Fibroblast of the aortic adventitia (primary cell): Measurements from ENCODE around the gene CTNNBL1. TPM values are rescaled to one million over a fixed set of nuclear protein-coding genes. Genes with fewer than 3 reads are reported as not detected.
"Not testable (repeated sequence)": the region's sequence is repeated elsewhere in the genome, so short reads cannot be mapped to it uniquely, and the experiment has no call there.

Source experiments
- DNase-seq: peaks from one replicate; pipeline ENCODE4 v3.0.0-alpha.2; 2010; ENCODE audit warnings: low read depth
- H3K4me3 ChIP-seq: 2 replicates; pipeline ENCODE4 v1.5.1; 2011; ENCODE audit warnings: low read depth, mild to moderate bottlenecking, control low read depth, low read length, moderate library complexity
- CTCF ChIP-seq: IDR thresholded peaks from 2 replicates; pipeline ENCODE4 v1.5.1; 2011; ENCODE audit warnings: mild to moderate bottlenecking, low read length, control low read depth, inconsistent platforms; ENCODE audit not compliant: insufficient read depth
- total RNA-seq: library from RNA; depleted of rRNA; stranded (reverse); fragments of >200 nt; gene quantifications from 2 replicates; pipeline ENCODE4 v1.2.3, GENCODE V29; 2012; ENCODE audit warnings: low replicate concordance

The CTNNBL1 gene
- total RNA-seq, 1 donor, result 23.1 TPM

GRCh38 chr20:37677969-37678861 lies 15.6 kb upstream of the CTNNBL1 start:
- DNase-seq, result no peak
- no peak for TF ChIP-seq CTCF
- no peak overlapping the region for H3K4me3 ChIP-seq

- not testable (repeated sequence) for H3K4me3 ChIP-seq, DNase-seq
Measured at GRCh38 chr20:37679751-37680150, 14.1 kb upstream of the CTNNBL1 start.

DNA sequence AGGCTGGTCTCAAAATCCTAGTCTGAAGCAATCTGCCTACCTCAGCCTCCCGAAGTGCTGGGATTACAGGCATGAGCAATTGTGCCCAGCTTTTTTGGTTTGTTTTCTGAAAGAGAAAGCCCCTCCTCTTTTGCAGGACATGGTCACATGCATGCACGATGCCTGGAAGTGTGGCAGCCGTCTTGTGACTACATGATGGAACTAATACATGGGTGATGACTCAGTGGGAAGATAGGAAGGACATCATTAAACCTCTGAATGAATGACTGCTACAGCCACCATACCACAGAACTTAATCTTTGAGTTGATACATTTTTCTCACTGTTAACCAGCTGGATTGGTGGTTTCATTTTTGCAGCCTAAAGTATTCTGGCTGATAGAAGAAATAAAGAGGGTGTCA lies 13.4 kb upstream of the CTNNBL1 start:
- DNase-seq, result no peak
- TF ChIP-seq CTCF, result no peak

DNA sequence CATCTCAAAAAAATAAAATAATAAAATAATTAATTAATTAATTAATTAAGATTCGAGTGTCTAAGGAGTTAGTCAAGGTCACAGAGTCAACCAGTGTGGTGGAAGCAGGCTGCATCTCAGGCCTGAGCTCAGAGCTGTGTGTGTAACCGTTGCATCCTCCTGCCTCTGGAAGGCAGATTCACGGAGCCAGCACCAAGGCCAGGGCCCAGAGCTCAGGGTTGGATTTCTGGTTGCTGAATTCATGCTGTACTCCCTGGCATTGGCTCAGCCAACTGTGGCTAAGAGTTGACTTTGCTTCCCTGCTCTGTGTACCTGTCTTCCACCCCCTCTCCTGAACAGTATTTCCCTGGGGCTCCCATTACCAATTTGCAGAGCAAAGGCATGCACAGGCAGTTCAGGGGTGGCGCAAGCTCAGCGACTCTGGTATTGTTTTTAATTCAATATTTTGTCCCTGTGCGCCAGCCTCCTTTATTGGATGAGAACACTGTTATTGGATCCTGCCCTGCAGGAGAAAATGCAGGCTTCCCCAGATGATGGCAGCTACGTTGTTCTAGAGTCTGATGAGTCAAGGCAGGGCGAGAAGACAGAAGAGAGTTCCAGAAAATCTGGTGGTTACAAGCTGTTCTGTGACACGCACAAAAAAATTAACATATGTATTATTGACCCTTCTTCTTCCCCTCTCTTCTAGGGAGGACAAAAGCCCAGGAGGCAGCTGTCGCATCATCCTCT lies 12.3 kb upstream of the CTNNBL1 start:
- no peak overlapping the region for H3K4me3 ChIP-seq
- no peak for TF ChIP-seq CTCF
- no peak for DNase-seq

More for the DNA sequence above, 13.4 kb upstream of the CTNNBL1 start:
- no peak overlapping the region for H3K4me3 ChIP-seq

DNA sequence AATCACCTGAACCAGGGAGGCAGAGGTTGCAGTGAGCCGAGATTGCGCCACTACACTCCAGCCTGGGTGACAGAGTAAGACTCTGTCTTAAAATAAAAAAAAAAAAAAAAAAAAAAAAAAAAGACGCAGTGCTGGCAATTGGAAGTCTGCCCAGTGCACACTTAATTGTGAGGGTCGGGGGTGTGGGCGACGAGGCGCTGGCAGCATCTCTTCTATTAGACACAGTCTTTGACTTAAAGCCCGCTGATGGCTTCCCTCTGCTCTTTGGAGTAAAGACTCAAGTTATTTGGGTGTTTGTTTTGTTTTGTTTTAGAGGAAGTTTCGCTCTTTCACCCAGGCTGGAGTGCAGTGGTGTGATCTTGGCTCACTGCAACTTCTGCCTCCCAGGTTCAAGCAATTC lies 10.7 kb upstream of the CTNNBL1 start:
- H3K4me3 ChIP-seq, DNase-seq: not testable (repeated sequence)

DNA sequence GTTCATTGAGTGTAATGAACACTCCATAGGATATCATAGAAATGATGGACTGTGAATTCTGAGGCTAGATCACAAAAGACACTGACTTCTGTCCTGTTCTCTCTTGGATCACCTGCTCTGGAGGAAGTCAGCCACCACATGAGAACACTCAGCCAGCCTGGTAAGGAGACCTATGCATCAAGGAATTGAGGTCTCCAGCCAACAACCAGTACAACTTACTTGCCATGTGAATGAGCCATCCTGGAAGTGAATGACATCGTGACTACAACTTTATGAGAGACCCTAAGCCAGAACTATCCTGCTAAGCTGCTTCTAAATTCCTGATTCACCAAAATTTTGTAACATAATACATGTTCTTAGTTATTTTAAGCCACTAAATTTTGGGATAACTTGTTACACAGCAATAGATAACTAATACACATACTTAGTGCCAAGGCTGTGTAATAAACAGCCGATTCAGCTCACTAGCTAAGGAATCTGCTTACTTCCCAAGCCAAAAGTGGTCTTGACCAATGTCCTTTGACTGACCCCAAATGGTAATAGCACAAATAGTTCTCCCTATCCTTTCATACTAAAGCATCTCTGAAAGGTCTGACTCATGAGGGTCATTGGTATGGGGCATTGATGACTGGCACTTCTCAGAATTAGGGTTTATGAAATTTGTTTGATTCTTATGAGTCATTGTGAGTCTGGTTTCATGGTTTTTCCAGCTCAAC lies 6.9 kb upstream of the CTNNBL1 start:
- TF ChIP-seq CTCF, result no peak
- H3K4me3 ChIP-seq, result no peak overlapping the region
- DNase-seq, result peak; percentile 19

GRCh38 chr20:37687478-37687805 lies 6.4 kb upstream of the CTNNBL1 start:
- no peak for DNase-seq
- TF ChIP-seq CTCF, result no peak
- H3K4me3 ChIP-seq, result no peak overlapping the region
